Breast epithelium (tissue), 3 donors: ENCODE measurements around the gene CHCHD6.

Source experiments
- CTCF ChIP-seq, 3 donors: fragments of 450-650 bp; IDR thresholded peaks; one replicate each; pipeline ENCODE4 v1.5.1; 2016 to 2017; ENCODE audit warnings: antibody characterized with exemption in 3 of 3, mild to moderate bottlenecking in 3 of 3, moderate library complexity in 3 of 3
- POLR2A ChIP-seq: fragments of 450-650 bp; IDR thresholded peaks from one replicate; pipeline ENCODE4 v1.6.1; 2016; ENCODE audit warnings: antibody characterized with exemption, mild to moderate bottlenecking, moderate library complexity
- POLR2AphosphoS5 ChIP-seq, 3 donors: sonication (generic); formaldehyde crosslinking; IDR thresholded peaks; one replicate each; pipeline ENCODE4 v1.6.1; 2017; ENCODE audit warnings: antibody characterized with exemption in 3 of 3

GRCh38 chr3:126912491-126913195 lies 208.6 kb downstream of the CHCHD6 start:
- TF ChIP-seq POLR2AphosphoS5 (IDR thresholded peaks at IDR 0.05) = no peak
- TF ChIP-seq CTCF (IDR thresholded peaks at IDR 0.05) = no peak
- TF ChIP-seq POLR2A = no peak
